HEK293 (cell line): ENCODE measurements around the gene CDH5.

Experiments
- CTCF ChIP-seq: fragments of 450-650 bp; formaldehyde crosslinking; IDR thresholded peaks from 2 replicates; pipeline ENCODE4 v1.5.1; 2016; ENCODE audit warnings: missing biosample characterization, missing genetic modification characterization
- TRIM28 ChIP-seq: IDR thresholded peaks from 2 replicates; pipeline ENCODE4 v1.6.1; 2011; ENCODE audit warnings: low read length, control low read depth, borderline replicate concordance
- ZNF530 ChIP-seq: fragments of 450-650 bp; formaldehyde crosslinking; IDR thresholded peaks from 2 replicates; pipeline ENCODE4 v1.5.1; 2016; ENCODE audit warnings: low read depth, missing biosample characterization, missing genetic modification characterization
- ZNF544 ChIP-seq: fragments of 450-650 bp; formaldehyde crosslinking; IDR thresholded peaks from 2 replicates; pipeline ENCODE4 v1.5.0; 2017; ENCODE audit warnings: missing biosample characterization, missing genetic modification characterization
- ZNF777 ChIP-seq: fragments of 450-650 bp; formaldehyde crosslinking; IDR thresholded peaks from 2 replicates; pipeline ENCODE4 v1.5.1; 2017; ENCODE audit warnings: missing biosample characterization, missing genetic modification characterization, borderline replicate concordance
- ZSCAN4 ChIP-seq: fragments of 450-650 bp; formaldehyde crosslinking; IDR thresholded peaks from 2 replicates; pipeline ENCODE4 v1.5.1; 2017; ENCODE audit warnings: missing biosample characterization, missing genetic modification characterization

- TF ChIP-seq ZNF544 (tag by site-specific recombination) (no peak), ZNF777 (tag by site-specific recombination) (no peak), CTCF (peak; percentile 72), ZNF530 (tag by site-specific recombination) (no peak), TRIM28 (no peak), ZSCAN4 (tag by site-specific recombination) (no peak)
These were observed 24.1 kb upstream of the CDH5 start for GRCh38 chr16:66342294-66342900.
